Measurements from ENCODE around the gene EGFL8. TPM values are rescaled to one million over a fixed set of nuclear protein-coding genes. Genes with fewer than 3 reads are reported as not detected.

EGFL8 gene
- total and polyA plus RNA-seq, 9 of the 15 experiments (the other 6 are each of a cell fraction or from before 2014, with no cell fraction given) = 2.2 to 47.4 (median 14.2) TPM

GRCh38 chr6:32190054-32190851, 25.9 kb downstream of the EGFL8 start, which contains the start of gene PBX2 (continued):
- TF ChIP-seq REST (IDR thresholded peaks at IDR 0.05; ENCODE audit: borderline replicate concordance) (no peak), REST (CRISPR knock-in tag; IDR thresholded peaks at IDR 0.05; ENCODE audit: low read depth) (peak; percentile 62; the same call in 1 of the 2 replicates), CBX3 (IDR thresholded peaks at IDR 0.05; ENCODE audit: borderline replicate concordance in 1 of 2, low read length in 2 of 2) (peak in 1 of 2 experiments; percentile 22; a peak in 1 of 3 replicates), NR2F6 (CRISPR knock-in tag; IDR thresholded peaks at IDR 0.05) (0 out of 2 replicates have a peak, but pooled peaks have one; percentile 69), YBX1 (IDR thresholded peaks at IDR 0.05) (no peak), TBL1XR1 (IDR thresholded peaks at IDR 0.05; ENCODE audit: low read length in 2 of 2) (peak in 1 of 2 experiments; percentile 51; a peak in 1 of 4 replicates), EP300 (IDR thresholded peaks at IDR 0.05; ENCODE audit: low read length) (peak; percentile 30; the same call in 1 of the 2 replicates), CHD4 (IDR thresholded peaks at IDR 0.05; ENCODE audit: insufficient read depth, insufficient replicate concordance, low read depth, low read length, poor library complexity, severe bottlenecking) (no peak), E2F3 (CRISPR knock-in tag; IDR thresholded peaks at IDR 0.05) (no peak), FOXA3 (CRISPR knock-in tag; conservative IDR thresholded peaks at IDR 0.05 in 1 of 2, IDR thresholded peaks at IDR 0.05 in 1 of 2) (no peak), BRD4 (IDR thresholded peaks at IDR 0.05) (peak; percentile 90; the same call in 1 of the 2 replicates)
- TF ChIP-seq, protein P1, sequence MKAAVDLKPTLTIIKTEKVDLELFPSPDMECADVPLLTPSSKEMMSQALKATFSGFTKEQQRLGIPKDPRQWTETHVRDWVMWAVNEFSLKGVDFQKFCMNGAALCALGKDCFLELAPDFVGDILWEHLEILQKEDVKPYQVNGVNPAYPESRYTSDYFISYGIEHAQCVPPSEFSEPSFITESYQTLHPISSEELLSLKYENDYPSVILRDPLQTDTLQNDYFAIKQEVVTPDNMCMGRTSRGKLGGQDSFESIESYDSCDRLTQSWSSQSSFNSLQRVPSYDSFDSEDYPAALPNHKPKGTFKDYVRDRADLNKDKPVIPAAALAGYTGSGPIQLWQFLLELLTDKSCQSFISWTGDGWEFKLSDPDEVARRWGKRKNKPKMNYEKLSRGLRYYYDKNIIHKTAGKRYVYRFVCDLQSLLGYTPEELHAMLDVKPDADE (conservative IDR thresholded peaks at IDR 0.05; ENCODE audit: control insufficient read depth, low read depth, low read length) = peak; percentile 35; the same call in 1 of the 2 replicates
- TF ChIP-seq, protein P2, sequence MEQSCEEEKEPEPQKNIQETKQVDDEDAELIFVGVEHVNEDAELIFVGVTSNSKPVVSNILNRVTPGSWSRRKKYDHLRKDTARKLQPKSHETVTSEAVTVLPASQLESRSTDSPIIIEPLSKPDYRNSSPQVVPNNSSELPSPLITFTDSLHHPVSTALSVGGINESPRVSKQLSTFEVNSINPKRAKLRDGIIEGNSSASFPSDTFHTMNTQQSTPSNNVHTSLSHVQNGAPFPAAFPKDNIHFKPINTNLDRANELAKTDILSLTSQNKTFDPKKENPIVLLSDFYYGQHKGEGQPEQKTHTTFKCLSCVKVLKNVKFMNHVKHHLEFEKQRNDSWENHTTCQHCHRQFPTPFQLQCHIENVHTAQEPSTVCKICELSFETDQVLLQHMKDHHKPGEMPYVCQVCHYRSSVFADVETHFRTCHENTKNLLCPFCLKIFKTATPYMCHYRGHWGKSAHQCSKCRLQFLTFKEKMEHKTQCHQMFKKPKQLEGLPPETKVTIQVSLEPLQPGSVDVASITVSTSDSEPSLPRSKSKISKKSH (CRISPR knock-in tag; IDR thresholded peaks at IDR 0.05) = no peak
- TF ChIP-seq, protein P3, sequence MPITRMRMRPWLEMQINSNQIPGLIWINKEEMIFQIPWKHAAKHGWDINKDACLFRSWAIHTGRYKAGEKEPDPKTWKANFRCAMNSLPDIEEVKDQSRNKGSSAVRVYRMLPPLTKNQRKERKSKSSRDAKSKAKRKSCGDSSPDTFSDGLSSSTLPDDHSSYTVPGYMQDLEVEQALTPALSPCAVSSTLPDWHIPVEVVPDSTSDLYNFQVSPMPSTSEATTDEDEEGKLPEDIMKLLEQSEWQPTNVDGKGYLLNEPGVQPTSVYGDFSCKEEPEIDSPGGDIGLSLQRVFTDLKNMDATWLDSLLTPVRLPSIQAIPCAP (CRISPR knock-in tag; IDR thresholded peaks at IDR 0.05; ENCODE audit: borderline replicate concordance) = no peak

All from K562 (cell line).